Vagina (tissue), 2 donors: ENCODE results near the gene BIVM. TPM values are rescaled to one million over a fixed set of nuclear protein-coding genes. Genes with fewer than 3 reads are reported as not detected.

Source experiments
- DNase-seq, 2 donors: peaks; one replicate each; pipeline ENCODE4 v3.0.0-alpha.2; 2017; ENCODE audit errors: extremely low spot score in 2 of 2
- H3K27ac ChIP-seq: fragments of 200-600 bp; sonication (generic); one replicate; pipeline ENCODE4 v1.5.1; 2019
- H3K27me3 ChIP-seq: fragments of 200-600 bp; sonication (generic); one replicate; pipeline ENCODE4 v1.5.1; 2019
- H3K36me3 ChIP-seq, 2 donors: fragments of 200-600 bp; sonication (generic); one replicate each; pipeline ENCODE4 v1.5.1; 2017 to 2019
- H3K4me1 ChIP-seq: fragments of 200-600 bp; sonication (generic); one replicate; pipeline ENCODE4 v1.5.1; 2019
- H3K4me3 ChIP-seq, 2 donors: fragments of 200-600 bp; sonication (generic); 1 replicate in 1 of 2; 2 replicates in 1 of 2; pipeline ENCODE4 v1.5.1; 2016 to 2019
- H3K9me3 ChIP-seq: fragments of 200-600 bp; sonication (generic); one replicate; pipeline ENCODE4 v1.5.1; 2019
- POLR2A ChIP-seq, 2 donors: fragments of 450-650 bp; IDR thresholded peaks; one replicate each; pipeline ENCODE4 v1.6.1; 2017; ENCODE audit warnings: antibody characterized with exemption in 2 of 2, mild to moderate bottlenecking in 2 of 2, moderate library complexity in 2 of 2
- POLR2AphosphoS5 ChIP-seq, 2 donors: sonication (generic); formaldehyde crosslinking; IDR thresholded peaks; one replicate each; pipeline ENCODE4 v1.9.0; 2017; ENCODE audit warnings: antibody characterized with exemption in 2 of 2, mild to moderate bottlenecking in 2 of 2, low read depth in 1 of 2; ENCODE audit not compliant: insufficient read depth in 1 of 2
- intact Hi-C: fragments of 100-400 bp; cut with DNase I; formaldehyde crosslinking; loops from one replicate; pipeline ENCODE4 v1.15.1; 2023
- total RNA-seq: library from RNA; depleted of rRNA; stranded (reverse); fragments of >200 nt; gene quantifications from one replicate; pipeline ENCODE4 v1.2.3, GENCODE V29; 2016
- TF ChIP-seq, protein P1 (sequence below), 3 experiments: fragments of 450-650 bp in 2 of 3; fragments of 200-600 bp in 1 of 3; sonication (generic) in 1 of 3; IDR thresholded peaks; one replicate each; pipeline ENCODE4 v1.5.1; 2017 to 2019; ENCODE audit warnings: antibody characterized with exemption in 3 of 3, mild to moderate bottlenecking in 2 of 3, moderate library complexity in 2 of 3

BIVM gene
- total RNA-seq, 1 donor from 2014 or later = 12.3 TPM

DNA sequence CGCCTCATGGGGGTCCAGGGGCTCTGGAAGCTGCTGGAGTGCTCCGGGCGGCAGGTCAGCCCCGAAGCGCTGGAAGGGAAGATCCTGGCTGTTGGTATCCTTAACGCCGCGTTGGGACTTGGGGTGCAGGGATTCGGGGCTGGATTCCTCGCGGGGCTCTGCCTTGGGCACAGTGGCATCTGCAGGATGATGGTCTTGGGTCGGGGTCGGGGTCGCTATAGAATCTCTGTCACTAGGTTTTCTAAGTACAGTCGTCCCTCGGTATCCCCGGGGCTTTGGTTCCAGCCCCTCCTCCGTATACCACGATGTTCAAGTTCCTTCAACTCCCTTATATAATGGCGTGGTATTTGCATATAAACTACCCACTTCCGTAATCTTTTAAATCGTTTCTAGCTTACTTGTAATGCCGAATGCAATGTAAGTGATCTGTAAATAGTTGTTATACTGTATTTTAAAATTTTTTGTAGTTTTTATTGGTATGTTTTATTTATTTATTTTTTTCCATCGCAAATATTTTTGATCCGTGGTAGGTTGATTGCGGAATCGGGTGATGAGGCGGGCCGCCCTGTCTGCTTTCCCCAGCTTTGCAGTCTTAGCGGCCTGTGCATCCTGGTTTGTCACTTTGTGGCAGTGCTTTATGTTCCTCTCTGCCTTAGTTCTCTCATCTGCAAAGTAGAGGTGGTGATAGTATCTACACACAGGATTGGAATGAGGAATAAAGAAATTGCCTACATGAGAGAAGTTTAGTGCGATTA is 47.5 kb downstream of the BIVM start:
- TF ChIP-seq POLR2AphosphoS5 (IDR thresholded peaks at IDR 0.05; ENCODE audit: insufficient read depth in 1 of 2, low read depth in 1 of 2) (peak in 1 of 2 donors; percentile 7), POLR2A (IDR thresholded peaks at IDR 0.05) (no peak)
- TF ChIP-seq, protein P1, sequence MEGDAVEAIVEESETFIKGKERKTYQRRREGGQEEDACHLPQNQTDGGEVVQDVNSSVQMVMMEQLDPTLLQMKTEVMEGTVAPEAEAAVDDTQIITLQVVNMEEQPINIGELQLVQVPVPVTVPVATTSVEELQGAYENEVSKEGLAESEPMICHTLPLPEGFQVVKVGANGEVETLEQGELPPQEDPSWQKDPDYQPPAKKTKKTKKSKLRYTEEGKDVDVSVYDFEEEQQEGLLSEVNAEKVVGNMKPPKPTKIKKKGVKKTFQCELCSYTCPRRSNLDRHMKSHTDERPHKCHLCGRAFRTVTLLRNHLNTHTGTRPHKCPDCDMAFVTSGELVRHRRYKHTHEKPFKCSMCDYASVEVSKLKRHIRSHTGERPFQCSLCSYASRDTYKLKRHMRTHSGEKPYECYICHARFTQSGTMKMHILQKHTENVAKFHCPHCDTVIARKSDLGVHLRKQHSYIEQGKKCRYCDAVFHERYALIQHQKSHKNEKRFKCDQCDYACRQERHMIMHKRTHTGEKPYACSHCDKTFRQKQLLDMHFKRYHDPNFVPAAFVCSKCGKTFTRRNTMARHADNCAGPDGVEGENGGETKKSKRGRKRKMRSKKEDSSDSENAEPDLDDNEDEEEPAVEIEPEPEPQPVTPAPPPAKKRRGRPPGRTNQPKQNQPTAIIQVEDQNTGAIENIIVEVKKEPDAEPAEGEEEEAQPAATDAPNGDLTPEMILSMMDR (IDR thresholded peaks at IDR 0.05) = no peak
- peak overlapping the region; percentile 74 to 87 for H3K4me3 ChIP-seq
- no peaks in the 10 kb centered on the region for H3K27me3 ChIP-seq
- H3K27ac ChIP-seq = peak overlapping the region; percentile 91
- intact Hi-C loops = no loop called here
- peaks cover 0 to 4% of the 10 kb centered on the region in 2 donors for H3K36me3 ChIP-seq
- no peaks in the 10 kb centered on the region for H3K9me3 ChIP-seq
- H3K4me1 ChIP-seq = peaks cover 29% of the 10 kb centered on the region
- no peak for DNase-seq

DNA sequence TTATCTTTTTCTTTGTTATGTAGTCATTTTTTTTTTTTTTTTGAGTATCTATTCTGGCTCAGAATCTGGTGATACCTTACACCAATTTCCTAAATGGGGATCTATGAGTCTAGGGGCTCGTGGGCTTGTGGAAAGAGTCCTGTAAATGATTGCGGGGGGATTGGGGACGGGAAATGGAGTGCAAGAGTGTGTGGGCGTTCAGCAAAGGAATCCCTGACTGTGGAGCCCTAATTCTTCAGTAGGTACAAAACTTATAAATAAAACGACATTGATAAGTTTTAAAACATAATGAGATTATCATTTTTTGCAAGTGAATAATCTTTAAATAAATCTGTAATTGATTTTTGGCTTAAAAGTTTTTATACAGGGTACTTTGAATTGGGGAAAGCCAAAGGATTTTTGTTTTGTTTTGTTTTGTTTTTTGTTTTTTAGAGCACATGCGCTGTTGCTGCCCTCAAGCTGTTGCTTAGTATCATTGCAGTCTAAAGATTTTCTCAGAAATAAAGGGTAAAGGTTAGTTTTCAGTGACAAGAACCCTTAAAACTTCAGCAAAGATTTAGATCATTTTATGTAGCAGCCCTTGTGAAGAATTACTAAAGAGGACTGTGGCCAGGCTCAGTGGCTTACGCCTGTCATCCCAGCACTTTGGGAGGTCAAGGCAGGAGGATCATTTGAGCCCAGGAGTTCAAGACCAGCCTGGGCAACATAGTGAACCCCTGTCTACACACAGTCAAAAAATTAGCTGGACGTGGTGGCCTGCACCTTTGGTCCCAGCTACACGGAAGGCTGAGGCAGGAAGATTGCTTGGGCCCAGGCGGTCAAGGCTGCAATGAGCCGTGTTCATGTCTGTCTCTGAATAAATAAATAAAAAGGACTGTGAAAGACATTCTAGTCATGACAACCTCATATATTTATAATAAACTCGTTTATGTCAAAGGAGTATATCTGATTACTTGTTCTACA is 48.6 kb downstream of the BIVM start:
- TF ChIP-seq POLR2AphosphoS5 (IDR thresholded peaks at IDR 0.05; ENCODE audit: insufficient read depth in 1 of 2, low read depth in 1 of 2) (peak in 1 of 2 donors; percentile 31), POLR2A (IDR thresholded peaks at IDR 0.05) (no peak)
- TF ChIP-seq, protein P1 (IDR thresholded peaks at IDR 0.05) = peak in 2 of 3 experiments; percentile 40 to 52
- intact Hi-C loops = no loop called here
- Histone ChIP-seq H3K4me3 (peak overlapping the region; percentile 74 to 87), H3K4me1 (peaks cover 29% of the 10 kb centered on the region), H3K27me3 (no peaks in the 10 kb centered on the region), H3K27ac (peak overlapping the region; percentile 91), H3K9me3 (no peaks in the 10 kb centered on the region), H3K36me3 (peaks cover 0 to 4% of the 10 kb centered on the region in 2 donors)
- DNase-seq = no peak

DNA sequence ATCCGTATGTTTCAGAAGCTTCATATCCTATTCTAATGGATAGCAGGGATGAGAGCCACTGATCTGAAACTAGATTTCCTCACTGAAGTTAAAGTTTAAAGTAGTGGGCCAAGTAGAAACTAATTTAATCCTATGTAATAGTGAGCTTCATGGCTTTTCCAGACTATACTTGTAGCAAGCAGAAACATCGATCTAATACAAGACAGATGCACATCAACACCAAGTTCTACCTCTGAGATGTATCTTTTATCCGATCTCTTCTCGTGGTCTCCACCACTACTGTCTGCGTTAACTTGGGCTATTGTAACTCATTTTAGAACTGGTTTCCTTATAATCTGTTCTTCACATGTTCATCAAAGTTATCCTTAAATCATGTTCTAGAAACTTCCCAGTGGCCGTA is 50.0 kb downstream of the BIVM start:
- Histone ChIP-seq H3K36me3 (peaks cover 0 to 4% of the 10 kb centered on the region in 2 donors), H3K4me3 (no peak overlapping the region), H3K4me1 (peaks cover 29% of the 10 kb centered on the region), H3K9me3 (no peaks in the 10 kb centered on the region), H3K27me3 (no peaks in the 10 kb centered on the region), H3K27ac (no peak overlapping the region)
- intact Hi-C loops = no loop called here
- DNase-seq = no peak
- no peak for TF ChIP-seq POLR2A (IDR thresholded peaks at IDR 0.05)
- TF ChIP-seq, protein P1 (IDR thresholded peaks at IDR 0.05) = no peak

DNA sequence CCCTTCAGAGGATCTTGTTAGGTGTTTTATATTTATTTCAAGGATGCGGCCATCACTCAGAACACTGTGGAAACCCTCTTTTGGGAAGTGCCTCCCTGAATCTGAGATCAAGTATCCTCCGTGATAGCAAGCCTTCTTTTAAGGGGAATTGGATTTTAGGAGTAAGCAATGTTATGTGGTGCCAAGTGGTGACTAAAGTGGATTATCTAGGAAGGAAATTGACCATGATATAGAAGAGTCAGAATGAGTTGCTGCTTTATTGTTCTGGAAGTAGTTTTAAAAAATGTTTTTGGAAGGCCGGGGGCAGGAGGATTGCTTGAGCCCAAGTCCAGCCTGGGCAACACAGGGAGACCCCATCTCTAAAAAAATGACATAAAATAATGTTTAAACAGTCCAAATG is 53.6 kb downstream of the BIVM start:
- no peak overlapping the region for H3K27ac ChIP-seq
- TF ChIP-seq, protein P1 (IDR thresholded peaks at IDR 0.05) = no peak
- no peak for TF ChIP-seq POLR2AphosphoS5 (IDR thresholded peaks at IDR 0.05; ENCODE audit: insufficient read depth in 1 of 2, low read depth in 1 of 2)
- no peak for TF ChIP-seq POLR2A (IDR thresholded peaks at IDR 0.05)
- no peaks in the 10 kb centered on the region for H3K9me3 ChIP-seq
- H3K27me3 ChIP-seq = no peaks in the 10 kb centered on the region
- DNase-seq = no peak
- peaks cover 23% of the 10 kb centered on the region for H3K4me1 ChIP-seq
- intact Hi-C loops = no loop called here
- H3K36me3 ChIP-seq = peaks cover 0 to 38% of the 10 kb centered on the region in 2 donors
- H3K4me3 ChIP-seq = no peak overlapping the region
